Measurements from ENCODE around the gene XPO6.

The XPO6 gene

DNA sequence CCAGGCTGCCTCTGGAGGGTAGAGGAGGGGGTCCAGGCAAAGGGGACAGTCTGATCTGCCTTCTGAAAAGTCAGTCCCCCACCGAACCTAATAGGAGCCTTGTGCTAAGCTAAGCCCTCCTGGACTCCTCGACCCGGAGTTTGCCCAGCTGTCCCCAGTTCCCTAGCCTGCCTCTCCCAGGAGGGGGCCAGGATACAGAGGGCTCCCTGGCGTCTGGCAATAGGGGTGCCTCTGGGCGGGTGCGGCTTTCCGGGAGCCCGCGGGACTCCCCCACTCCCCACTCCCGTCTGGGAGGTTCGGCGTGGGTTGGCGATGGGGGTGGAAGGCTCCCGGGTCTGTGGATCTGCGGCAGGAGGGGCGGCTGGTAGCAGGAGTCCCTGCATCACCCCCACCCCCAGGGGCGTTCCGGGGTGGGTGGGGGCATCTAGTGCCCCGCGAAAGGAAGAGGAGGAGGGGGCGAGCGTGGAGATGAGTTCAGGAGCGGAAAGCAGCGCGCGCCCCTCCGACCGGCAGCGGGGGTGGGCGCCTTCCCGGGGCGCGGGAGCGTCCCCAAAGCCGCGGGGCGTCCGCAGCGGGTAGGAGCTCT lies 149.4 kb downstream of the XPO6 start:
- no peak for DNase-seq (ENCODE audit: low spot score)

DNA sequence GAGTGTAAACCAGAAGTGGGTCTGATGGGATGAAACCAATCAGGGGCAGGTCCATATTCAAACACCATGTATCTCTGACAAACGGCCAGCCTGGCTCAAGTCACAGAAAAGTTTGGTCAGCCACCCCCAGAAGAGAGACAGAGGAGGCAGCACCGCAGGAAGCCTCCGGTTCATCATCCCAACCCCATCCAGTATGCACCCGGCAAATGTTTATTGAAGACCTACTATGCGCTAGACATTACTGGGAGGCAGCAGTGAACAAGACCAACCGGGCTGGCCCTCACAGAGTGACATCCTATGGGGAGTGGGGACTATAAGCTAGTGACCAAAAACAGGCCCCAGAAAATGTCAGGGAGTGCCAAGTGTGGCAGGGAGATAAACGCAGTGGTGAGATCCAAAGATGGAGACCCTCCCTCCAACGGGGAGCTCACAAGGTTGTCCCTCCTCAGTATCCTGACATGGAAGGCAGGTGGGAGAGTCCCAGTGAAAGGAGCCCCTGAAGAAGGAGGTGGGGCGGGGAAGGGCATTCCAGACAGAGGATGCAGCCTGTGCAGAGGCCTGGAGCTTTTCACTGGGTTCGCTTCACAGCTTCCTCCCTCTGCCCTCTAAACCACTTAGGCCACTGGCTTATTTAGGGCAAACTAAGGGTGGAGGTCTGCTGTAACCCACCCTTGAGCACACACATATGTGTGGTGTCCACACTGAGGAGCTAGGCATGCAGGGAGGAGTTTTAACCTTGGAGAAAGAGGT lies 150.2 kb downstream of the XPO6 start:
- no peak for DNase-seq (ENCODE audit: low spot score)

- no peak for DNase-seq (ENCODE audit: low spot score)
Observed at GRCh38 chr16:28059841-28060575, 151.8 kb downstream of the XPO6 start.

DNA sequence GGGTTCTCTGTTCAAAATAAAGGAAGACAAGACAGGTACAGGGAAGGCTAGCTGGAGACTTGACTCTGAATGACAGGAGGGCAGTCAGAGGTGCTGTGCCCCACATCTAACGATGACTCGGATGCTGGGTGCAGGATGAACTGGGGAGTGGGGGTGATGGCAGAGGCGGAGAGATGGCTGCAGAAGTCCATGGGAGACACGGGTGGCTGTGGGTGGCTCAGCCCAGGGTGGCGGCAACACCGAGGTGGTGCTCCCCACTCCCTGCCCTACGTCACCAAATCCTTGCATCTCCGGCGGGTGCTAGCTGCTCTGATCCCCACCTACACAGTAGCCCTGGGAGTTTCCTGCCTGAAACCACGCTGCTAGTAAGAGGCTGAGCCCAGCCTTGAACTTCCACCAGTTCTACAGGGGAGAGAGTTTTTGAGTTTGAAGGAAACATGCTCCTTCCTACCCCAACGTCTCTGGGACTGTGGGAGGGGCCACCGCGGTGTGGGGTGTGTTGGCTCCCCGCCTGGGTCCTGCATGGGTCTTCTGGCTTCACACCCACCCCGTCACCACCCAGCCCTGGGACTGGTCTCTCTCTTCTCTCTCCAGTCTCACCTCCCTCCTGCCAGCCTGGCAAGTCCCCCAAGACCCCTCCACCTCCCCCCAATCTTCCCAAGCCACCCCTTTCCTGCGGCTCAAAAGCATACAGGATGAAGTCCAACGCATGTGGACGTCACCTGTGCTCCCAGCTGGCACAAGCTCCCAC lies 152.8 kb downstream of the XPO6 start:
- DNase-seq (ENCODE audit: low spot score): no peak

- no peak for DNase-seq (ENCODE audit: low spot score)
Observed at GRCh38 chr16:28057949-28058348, 153.8 kb downstream of the XPO6 start.

DNA sequence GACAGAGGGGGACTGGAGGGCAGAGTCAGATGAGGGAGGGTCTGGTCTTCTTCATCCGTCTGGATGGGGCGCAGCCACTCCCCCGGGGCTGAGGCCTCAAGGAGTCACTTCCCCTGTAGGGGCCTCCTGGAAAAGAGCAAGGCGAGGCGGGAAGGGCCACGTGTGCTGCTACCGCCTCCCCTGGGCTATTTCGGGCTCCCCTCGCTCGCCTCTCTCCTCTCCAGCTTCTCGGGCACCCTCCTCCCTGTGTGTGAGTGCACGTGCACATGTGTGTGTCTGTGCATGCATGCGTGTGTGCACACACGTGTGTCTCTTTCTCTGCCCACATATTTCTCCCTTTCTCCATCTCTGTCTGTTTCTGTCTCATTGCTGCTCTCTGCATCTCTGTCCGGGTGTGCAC lies 158.3 kb downstream of the XPO6 start:
- no peak for DNase-seq (ENCODE audit: low spot score)

DNA sequence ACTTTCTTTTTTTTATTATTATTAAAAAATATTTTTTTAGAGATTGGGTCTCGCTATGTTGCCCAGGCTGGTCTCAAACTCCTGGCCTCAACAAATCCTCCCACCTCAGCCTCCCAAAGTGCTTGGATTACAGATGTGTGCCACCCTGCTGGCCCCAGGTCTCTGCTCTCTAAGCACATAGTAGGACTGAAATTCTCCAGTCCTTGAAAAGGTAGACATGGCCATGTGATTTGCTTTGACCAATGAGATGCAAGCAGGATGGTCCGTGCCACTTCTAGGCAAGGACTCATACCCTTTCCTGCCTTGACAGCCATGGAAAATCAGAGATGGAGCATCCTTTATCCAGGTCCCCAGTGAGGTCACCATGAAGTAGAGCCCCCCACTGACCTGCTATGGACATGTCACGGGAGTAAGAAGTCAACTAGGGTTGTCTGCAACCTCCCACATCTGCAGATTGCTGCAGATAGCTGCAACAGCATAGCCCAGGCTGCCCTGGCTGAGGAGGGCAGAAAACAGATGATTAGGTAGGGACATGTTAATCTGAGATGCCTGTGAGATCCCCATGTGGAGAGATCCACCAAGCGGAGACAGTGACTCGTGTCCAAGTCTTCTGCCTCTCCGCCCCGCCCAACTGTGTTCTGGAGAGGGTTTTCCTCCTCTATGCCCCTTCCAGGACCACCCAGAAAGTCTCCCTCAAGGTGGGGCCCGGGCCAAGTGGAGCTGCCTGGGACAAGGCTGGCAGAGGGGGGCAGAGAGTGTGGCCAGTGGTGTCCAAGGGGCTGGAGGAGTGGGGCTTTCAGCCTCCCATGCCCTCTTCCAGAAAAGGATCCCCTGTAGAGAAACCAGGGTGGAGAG lies 159.3 kb downstream of the XPO6 start:
- no peak for DNase-seq (ENCODE audit: low spot score)

GRCh38 chr16:28051486-28051885 lies 160.3 kb downstream of the XPO6 start:
- no peak for DNase-seq (ENCODE audit: low spot score)
